Stimulated activated CD4-positive, alpha-beta T cell treated with anti-CD3 and anti-CD28 coated beads, Interleukin-1b, Interleukin-23, amount 100 ng/mL, for 4 hours (primary cell): Measurements from ENCODE around the gene CFAP77.

Experiments
- DNase-seq, 2 donors: peaks; one replicate each; pipeline ENCODE4 v3.0.0-alpha.2; 2020; ENCODE audit warnings: low read depth in 2 of 2

The CFAP77 gene

GRCh38 chr9:132516911-132517310 lies 106.9 kb downstream of the CFAP77 start:
- no peak for DNase-seq

GRCh38 chr9:132517815-132518550 lies 108.0 kb downstream of the CFAP77 start:
- DNase-seq = no peak

- no peak for DNase-seq
Observed at GRCh38 chr9:132518626-132519025, 108.6 kb downstream of the CFAP77 start.

- no peak for DNase-seq
Observed at GRCh38 chr9:132519033-132519432, 109.0 kb downstream of the CFAP77 start.

GRCh38 chr9:132520612-132521011 lies 110.6 kb downstream of the CFAP77 start:
- no peak for DNase-seq

GRCh38 chr9:132525308-132526023 lies 115.5 kb downstream of the CFAP77 start:
- no peak for DNase-seq

GRCh38 chr9:132531195-132531594 lies 121.2 kb downstream of the CFAP77 start:
- DNase-seq = no peak

GRCh38 chr9:132531710-132532570 lies 121.9 kb downstream of the CFAP77 start:
- no peak for DNase-seq

GRCh38 chr9:132534832-132535231 lies 124.8 kb downstream of the CFAP77 start:
- no peak for DNase-seq

- DNase-seq = no peak
Observed at GRCh38 chr9:132536124-132536523, 126.1 kb downstream of the CFAP77 start.

- no peak for DNase-seq
Observed at GRCh38 chr9:132537352-132537751, 127.3 kb downstream of the CFAP77 start.

GRCh38 chr9:132538071-132538470 lies 128.1 kb downstream of the CFAP77 start:
- DNase-seq = no peak

GRCh38 chr9:132539096-132539495 lies 129.1 kb downstream of the CFAP77 start:
- DNase-seq = no peak

- no peak for DNase-seq
Observed at GRCh38 chr9:132541051-132541450, 131.0 kb downstream of the CFAP77 start.

- DNase-seq = no peak
Observed at GRCh38 chr9:132541870-132542830, 132.1 kb downstream of the CFAP77 start.

- DNase-seq = no peak
Observed at GRCh38 chr9:132543251-132543650, 133.2 kb downstream of the CFAP77 start.

- DNase-seq = no peak
Observed at GRCh38 chr9:132543960-132544359, 133.9 kb downstream of the CFAP77 start.

- no peak for DNase-seq
Observed at GRCh38 chr9:132545578-132545977, 135.6 kb downstream of the CFAP77 start.

- no peak for DNase-seq
Observed at GRCh38 chr9:132546148-132547051, 136.4 kb downstream of the CFAP77 start.

- DNase-seq = no peak
Observed at GRCh38 chr9:132547052-132547431, 137.0 kb downstream of the CFAP77 start.
